ENCODE data around the gene CREBBP. TPM values are rescaled to one million over a fixed set of nuclear protein-coding genes. Genes with fewer than 3 reads are reported as not detected.

CREBBP gene
- total and polyA plus RNA-seq, 5 donors, result 19.0 to 46.4 (median 38.0) TPM

GRCh38 chr16:3762107-3762750 is 118.3 kb downstream of the CREBBP start:
- intact Hi-C loops (cut with DNase I), result loop anchor here in 1 of 4 donors (10.0 kb wide), 1 partner anchor 113 kb away; no protein-coding TSS in a partner anchor
- WGBS, result 87% methylated on average over 25 of the region's 25 CpGs

GRCh38 chr16:3761375-3762106 is 119.0 kb downstream of the CREBBP start:
- intact Hi-C loops (cut with DNase I), result loop anchor here in 1 of 4 donors (10.0 kb wide), 1 partner anchor 113 kb away; no protein-coding TSS in a partner anchor
- no peaks in the 10 kb centered on the region for H3K9me3 ChIP-seq (ENCODE audit: control insufficient read depth, low read length)
- H3K4me1 ChIP-seq (ENCODE audit: control insufficient read depth, insufficient read depth, low read length), result no peaks in the 10 kb centered on the region
- ATAC-seq (peak in 1 of 2 donors; percentile 25), DNase-seq (no peak)
- no peak overlapping the region for H3K4me3 ChIP-seq (ENCODE audit: low read length)
- 80% methylated on average over 14 of the region's 14 CpGs for WGBS
- H3K27ac ChIP-seq (ENCODE audit: low read length), result no peak overlapping the region
- H3K27me3 ChIP-seq (ENCODE audit: control insufficient read depth, insufficient read depth), result no peaks in the 10 kb centered on the region

More at GRCh38 chr16:3762107-3762750, 118.3 kb downstream of the CREBBP start:
- ATAC-seq, result no peak
- no peaks in the 10 kb centered on the region for H3K27me3 ChIP-seq (ENCODE audit: control insufficient read depth, insufficient read depth)
- H3K4me3 ChIP-seq (ENCODE audit: low read length), result no peak overlapping the region
- no peaks in the 10 kb centered on the region for H3K9me3 ChIP-seq (ENCODE audit: control insufficient read depth, low read length)
- no peaks in the 10 kb centered on the region for H3K4me1 ChIP-seq (ENCODE audit: control insufficient read depth, insufficient read depth, low read length)
- no peak overlapping the region for H3K27ac ChIP-seq (ENCODE audit: low read length)
- DNase-seq, result no peak

GRCh38 chr16:3760518-3760917 is 120.0 kb downstream of the CREBBP start:
- 97% methylated on average over 6 of the region's 6 CpGs for WGBS
- intact Hi-C loops (cut with DNase I), result loop anchor here in 1 of 4 donors (10.0 kb wide), 1 partner anchor 114 kb away; no protein-coding TSS in a partner anchor

GRCh38 chr16:3759736-3760135 is 120.8 kb downstream of the CREBBP start:
- H3K4me3 ChIP-seq (ENCODE audit: low read length), result no peak overlapping the region
- intact Hi-C loops (cut with DNase I), result loop anchor here in 1 of 4 donors (10.0 kb wide), 2 partner anchors 75 to 115 kb away; no protein-coding TSS in a partner anchor
- H3K9me3 ChIP-seq (ENCODE audit: control insufficient read depth, low read length), result no peaks in the 10 kb centered on the region
- 70% methylated on average over 5 of the region's 5 CpGs for WGBS
- no peaks in the 10 kb centered on the region for H3K4me1 ChIP-seq (ENCODE audit: control insufficient read depth, insufficient read depth, low read length)
- ATAC-seq (no peak), DNase-seq (no peak)
- H3K27me3 ChIP-seq (ENCODE audit: control insufficient read depth, insufficient read depth), result no peaks in the 10 kb centered on the region
- H3K27ac ChIP-seq (ENCODE audit: low read length), result no peak overlapping the region

More at GRCh38 chr16:3760518-3760917, 120.0 kb downstream of the CREBBP start:
- Histone ChIP-seq H3K4me3 (ENCODE audit: low read length) (no peak overlapping the region), H3K27me3 (ENCODE audit: control insufficient read depth, insufficient read depth) (no peaks in the 10 kb centered on the region), H3K4me1 (ENCODE audit: control insufficient read depth, insufficient read depth, low read length) (no peaks in the 10 kb centered on the region), H3K9me3 (ENCODE audit: control insufficient read depth, low read length) (no peaks in the 10 kb centered on the region), H3K27ac (ENCODE audit: low read length) (no peak overlapping the region)
- no peak for ATAC-seq
- no peak for DNase-seq

GRCh38 chr16:3756113-3756512 is 124.4 kb downstream of the CREBBP start:
- no peaks in the 10 kb centered on the region for H3K27me3 ChIP-seq (ENCODE audit: control insufficient read depth, insufficient read depth)
- DNase-seq (no peak), ATAC-seq (no peak)
- intact Hi-C loops (cut with DNase I), result loop anchor here in 1 of 4 donors (10.0 kb wide), 1 partner anchor 71 kb away; no protein-coding TSS in a partner anchor
- no peak overlapping the region for H3K4me3 ChIP-seq (ENCODE audit: low read length)
- no peaks in the 10 kb centered on the region for H3K9me3 ChIP-seq (ENCODE audit: control insufficient read depth, low read length)
- no peak overlapping the region for H3K27ac ChIP-seq (ENCODE audit: low read length)
- H3K4me1 ChIP-seq (ENCODE audit: control insufficient read depth, insufficient read depth, low read length), result no peaks in the 10 kb centered on the region
- WGBS, result 87% methylated on average over 9 of the region's 9 CpGs

GRCh38 chr16:3755249-3755648 is 125.3 kb downstream of the CREBBP start:
- Histone ChIP-seq H3K27me3 (ENCODE audit: control insufficient read depth, insufficient read depth) (no peaks in the 10 kb centered on the region), H3K9me3 (ENCODE audit: control insufficient read depth, low read length) (no peaks in the 10 kb centered on the region), H3K27ac (ENCODE audit: low read length) (no peak overlapping the region), H3K4me1 (ENCODE audit: control insufficient read depth, insufficient read depth, low read length) (no peaks in the 10 kb centered on the region), H3K4me3 (ENCODE audit: low read length) (no peak overlapping the region)
- ATAC-seq (no peak), DNase-seq (no peak)
- intact Hi-C loops (cut with DNase I), result loop anchor here in 1 of 4 donors (10.0 kb wide), 1 partner anchor 70 kb away; no protein-coding TSS in a partner anchor
- 89% methylated on average over 4 of the region's 4 CpGs for WGBS

GRCh38 chr16:3754772-3755171 is 125.7 kb downstream of the CREBBP start:
- no peaks in the 10 kb centered on the region for H3K27me3 ChIP-seq (ENCODE audit: control insufficient read depth, insufficient read depth)
- H3K9me3 ChIP-seq (ENCODE audit: control insufficient read depth, low read length), result no peaks in the 10 kb centered on the region
- no peaks in the 10 kb centered on the region for H3K4me1 ChIP-seq (ENCODE audit: control insufficient read depth, insufficient read depth, low read length)
- WGBS, result 81% methylated on average over 5 of the region's 5 CpGs
- no peak overlapping the region for H3K27ac ChIP-seq (ENCODE audit: low read length)
- intact Hi-C loops (cut with DNase I), result loop anchor here in 1 of 4 donors (10.0 kb wide), 1 partner anchor 70 kb away; no protein-coding TSS in a partner anchor
- no peak for ATAC-seq
- H3K4me3 ChIP-seq (ENCODE audit: low read length), result no peak overlapping the region
- DNase-seq, result no peak

GRCh38 chr16:3754081-3754703 is 126.3 kb downstream of the CREBBP start:
- DNase-seq, result no peak
- no peaks in the 10 kb centered on the region for H3K4me1 ChIP-seq (ENCODE audit: control insufficient read depth, insufficient read depth, low read length)
- H3K27me3 ChIP-seq (ENCODE audit: control insufficient read depth, insufficient read depth), result no peaks in the 10 kb centered on the region
- no peak overlapping the region for H3K27ac ChIP-seq (ENCODE audit: low read length)
- H3K9me3 ChIP-seq (ENCODE audit: control insufficient read depth, low read length), result no peaks in the 10 kb centered on the region
- 63% methylated on average over 4 of the region's 4 CpGs for WGBS
- no peak overlapping the region for H3K4me3 ChIP-seq (ENCODE audit: low read length)
- ATAC-seq, result no peak
- intact Hi-C loops (cut with DNase I), result loop anchor here in 1 of 4 donors (10.0 kb wide), 1 partner anchor 69 kb away; no protein-coding TSS in a partner anchor

- DNase-seq, result no peak
- H3K4me1 ChIP-seq (ENCODE audit: control insufficient read depth, insufficient read depth, low read length), result no peaks in the 10 kb centered on the region
- intact Hi-C loops (cut with DNase I), result loop anchor here in 1 of 4 donors (10.0 kb wide), 1 partner anchor 68 kb away; no protein-coding TSS in a partner anchor
- no peaks in the 10 kb centered on the region for H3K27me3 ChIP-seq (ENCODE audit: control insufficient read depth, insufficient read depth)
- no peak for ATAC-seq
- no peak overlapping the region for H3K27ac ChIP-seq (ENCODE audit: low read length)
- 94% methylated on average over 15 of the region's 15 CpGs for WGBS
- no peak overlapping the region for H3K4me3 ChIP-seq (ENCODE audit: low read length)
- H3K9me3 ChIP-seq (ENCODE audit: control insufficient read depth, low read length), result no peaks in the 10 kb centered on the region
These were observed 127.5 kb downstream of the CREBBP start for GRCh38 chr16:3752984-3753383.

GRCh38 chr16:3751878-3752277 is 128.6 kb downstream of the CREBBP start:
- intact Hi-C loops (cut with DNase I), result loop anchor here in 1 of 4 donors (10.0 kb wide), 1 partner anchor 67 kb away; no protein-coding TSS in a partner anchor
- 93% methylated on average over 8 of the region's 8 CpGs for WGBS
- no peak overlapping the region for H3K27ac ChIP-seq (ENCODE audit: low read length)

More at GRCh38 chr16:3751878-3752277, 128.6 kb downstream of the CREBBP start:
- Histone ChIP-seq H3K4me3 (ENCODE audit: low read length) (no peak overlapping the region), H3K9me3 (ENCODE audit: control insufficient read depth, low read length) (no peaks in the 10 kb centered on the region), H3K27me3 (ENCODE audit: control insufficient read depth, insufficient read depth) (no peaks in the 10 kb centered on the region), H3K4me1 (ENCODE audit: control insufficient read depth, insufficient read depth, low read length) (no peaks in the 10 kb centered on the region)
- DNase-seq (no peak), ATAC-seq (no peak)
